ENCODE data around the gene ADPGK.

Gene ADPGK

GRCh38 chr15:72770673-72771328 lies 12.8 kb downstream of the ADPGK start:
- no peak for TF ChIP-seq ZFX (IDR thresholded peaks at IDR 0.05; ENCODE audit: borderline replicate concordance)
- TF ChIP-seq, protein P1, sequence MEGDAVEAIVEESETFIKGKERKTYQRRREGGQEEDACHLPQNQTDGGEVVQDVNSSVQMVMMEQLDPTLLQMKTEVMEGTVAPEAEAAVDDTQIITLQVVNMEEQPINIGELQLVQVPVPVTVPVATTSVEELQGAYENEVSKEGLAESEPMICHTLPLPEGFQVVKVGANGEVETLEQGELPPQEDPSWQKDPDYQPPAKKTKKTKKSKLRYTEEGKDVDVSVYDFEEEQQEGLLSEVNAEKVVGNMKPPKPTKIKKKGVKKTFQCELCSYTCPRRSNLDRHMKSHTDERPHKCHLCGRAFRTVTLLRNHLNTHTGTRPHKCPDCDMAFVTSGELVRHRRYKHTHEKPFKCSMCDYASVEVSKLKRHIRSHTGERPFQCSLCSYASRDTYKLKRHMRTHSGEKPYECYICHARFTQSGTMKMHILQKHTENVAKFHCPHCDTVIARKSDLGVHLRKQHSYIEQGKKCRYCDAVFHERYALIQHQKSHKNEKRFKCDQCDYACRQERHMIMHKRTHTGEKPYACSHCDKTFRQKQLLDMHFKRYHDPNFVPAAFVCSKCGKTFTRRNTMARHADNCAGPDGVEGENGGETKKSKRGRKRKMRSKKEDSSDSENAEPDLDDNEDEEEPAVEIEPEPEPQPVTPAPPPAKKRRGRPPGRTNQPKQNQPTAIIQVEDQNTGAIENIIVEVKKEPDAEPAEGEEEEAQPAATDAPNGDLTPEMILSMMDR (IDR thresholded peaks at IDR 0.05) = no peak; the same call in 1 of the 2 replicates
- no peak overlapping the region for H3K27ac ChIP-seq

- H3K27ac ChIP-seq = no peak overlapping the region
- TF ChIP-seq ZFX (IDR thresholded peaks at IDR 0.05; ENCODE audit: borderline replicate concordance) = no peak
These were observed 16.8 kb downstream of the ADPGK start for GRCh38 chr15:72766780-72767179.

DNA sequence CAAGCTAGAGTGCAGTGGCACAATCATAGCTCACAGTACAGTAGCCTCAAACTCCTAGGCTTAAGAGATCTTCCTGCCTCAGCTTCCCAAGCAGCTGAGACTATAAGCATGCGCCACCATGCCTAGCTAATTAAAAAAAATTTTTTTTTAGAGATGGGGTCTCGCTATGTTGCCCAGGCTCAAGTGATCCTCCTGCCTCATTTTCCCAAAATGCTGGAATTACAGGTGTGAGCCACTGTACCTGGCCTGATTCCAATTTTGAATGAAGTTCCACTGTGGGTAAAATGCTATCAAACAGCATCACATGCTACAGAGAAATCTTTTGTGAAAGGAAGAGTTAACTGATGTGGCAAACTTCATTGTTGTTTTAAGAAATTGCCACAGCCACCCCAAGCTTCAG lies 17.5 kb downstream of the ADPGK start:
- H3K27ac ChIP-seq = no peak overlapping the region
- TF ChIP-seq, protein P1 (IDR thresholded peaks at IDR 0.05) = no peak
- no peak for TF ChIP-seq ZFX (IDR thresholded peaks at IDR 0.05; ENCODE audit: borderline replicate concordance)

DNA sequence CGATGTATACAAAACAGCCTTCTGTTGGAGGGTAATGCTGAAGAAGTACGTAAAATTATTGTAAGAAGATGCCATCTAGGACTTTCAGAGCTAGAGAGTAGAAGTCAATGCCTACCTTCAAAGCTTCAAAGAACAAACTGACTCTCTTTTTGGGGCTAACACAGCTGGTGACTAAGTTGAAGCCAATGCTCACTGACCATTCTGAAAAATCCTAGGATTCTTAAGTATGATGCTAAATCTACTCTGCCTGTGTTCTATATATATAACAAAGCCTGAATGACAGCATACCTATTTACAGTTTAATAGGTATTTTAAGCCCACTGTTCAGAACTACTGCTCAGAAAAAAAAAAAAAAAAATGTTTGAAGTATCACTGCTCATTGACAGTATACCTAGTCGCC lies 18.9 kb downstream of the ADPGK start:
- no peak for TF ChIP-seq ZFX (IDR thresholded peaks at IDR 0.05; ENCODE audit: borderline replicate concordance)
- TF ChIP-seq, protein P1 (IDR thresholded peaks at IDR 0.05) = no peak
- no peak overlapping the region for H3K27ac ChIP-seq

- TF ChIP-seq ZFX (IDR thresholded peaks at IDR 0.05; ENCODE audit: borderline replicate concordance) = no peak
- TF ChIP-seq, protein P1 (IDR thresholded peaks at IDR 0.05) = no peak
- H3K27ac ChIP-seq = no peak overlapping the region
These were observed 22.8 kb downstream of the ADPGK start for GRCh38 chr15:72760590-72761260.

GRCh38 chr15:72758182-72758581 lies 25.4 kb downstream of the ADPGK start:
- H3K27ac ChIP-seq = no peak overlapping the region
- TF ChIP-seq ZFX (IDR thresholded peaks at IDR 0.05; ENCODE audit: borderline replicate concordance) = no peak
- TF ChIP-seq, protein P1 (IDR thresholded peaks at IDR 0.05) = no peak

GRCh38 chr15:72754096-72754495 lies 29.5 kb downstream of the ADPGK start:
- TF ChIP-seq, protein P1 (IDR thresholded peaks at IDR 0.05) = no peak
- TF ChIP-seq ZFX (IDR thresholded peaks at IDR 0.05; ENCODE audit: borderline replicate concordance) = no peak
- no peak overlapping the region for H3K27ac ChIP-seq
